Calu3 (cell line): ENCODE results near the gene TNFAIP8. TPM values are rescaled to one million over a fixed set of nuclear protein-coding genes. Genes with fewer than 3 reads are reported as not detected.
A peak's percentile ranks its signal among the peaks of the same experiment; 100 is the strongest.

Experiments used
- BruUV-seq: library from RNA; stranded (reverse); fragments of 400-500 nt; replicated peaks from 2 replicates; lab custom pipeline; 2021; lab: Mats Ljungman, UMichigan
- CTCF ChIA-PET: fragments of 300-600 bp; sonication (Branson Sonifier 250); formaldehyde crosslinking; loops from one replicate; lab custom pipeline; 2022; ENCODE audit warnings: antibody characterized with exemption; lab: Charles Lee
- DNase-seq: peaks from one replicate; pipeline ENCODE4 v3.0.0; 2022
- H3K27ac Mint-ChIP-seq: one replicate; pipeline ENCODE4 v1.8.0; 2022; ENCODE audit warnings: mixed read lengths; ENCODE audit not compliant: unreplicated experiment
- H3K27me3 Mint-ChIP-seq: one replicate; pipeline ENCODE4 v1.8.0; 2022; ENCODE audit warnings: mixed read lengths; ENCODE audit not compliant: unreplicated experiment
- H3K36me3 Mint-ChIP-seq: one replicate; pipeline ENCODE4 v1.8.0; 2022; ENCODE audit warnings: mild to moderate bottlenecking, moderate library complexity, mixed read lengths; ENCODE audit not compliant: insufficient read depth, unreplicated experiment
- H3K4me1 Mint-ChIP-seq: one replicate; pipeline ENCODE4 v1.8.0; 2022; ENCODE audit warnings: mild to moderate bottlenecking, low read depth, mixed read lengths; ENCODE audit not compliant: unreplicated experiment
- H3K4me3 Mint-ChIP-seq: one replicate; pipeline ENCODE4 v1.8.0; 2022; ENCODE audit warnings: mild to moderate bottlenecking, low read depth, moderate library complexity, mixed read lengths; ENCODE audit not compliant: unreplicated experiment
- H3K9me3 Mint-ChIP-seq: one replicate; pipeline ENCODE4 v1.8.0; 2022; ENCODE audit warnings: low read depth, mixed read lengths; ENCODE audit not compliant: unreplicated experiment
- CTCF ChIP-seq: fragments of 200-600 bp; IDR thresholded peaks from one replicate; pipeline ENCODE4 v1.8.0; 2022; ENCODE audit warnings: antibody characterized with exemption; ENCODE audit not compliant: unreplicated experiment
- intact Hi-C: fragments of 100-400 bp; cut with micrococcal nuclease; formaldehyde crosslinking; loops from one replicate; pipeline ENCODE4 v1.10.0; 2022; ENCODE audit not compliant: unreplicated experiment
- total RNA-seq: library from RNA; stranded (reverse); gene quantifications from 2 replicates; pipeline ENCODE4 v1.2.3, GENCODE V29; 2022

The TNFAIP8 gene
- total RNA-seq, 1 experiment from 2014 or later: 30.6 TPM

- BruUV-seq: no TSS peak
- peaks cover 5% of the 10 kb centered on the region for H3K36me3 Mint-ChIP-seq
- peaks cover 73% of the 10 kb centered on the region for H3K4me1 Mint-ChIP-seq
- no peak for DNase-seq
- no peak overlapping the region for H3K4me3 Mint-ChIP-seq
- intact Hi-C loops: no loop called here
- CTCF ChIA-PET: no interaction called here
- peaks cover 2% of the 10 kb centered on the region for H3K9me3 Mint-ChIP-seq
- TF ChIP-seq CTCF: no peak
- no peak overlapping the region for H3K27ac Mint-ChIP-seq
- no peaks in the 10 kb centered on the region for H3K27me3 Mint-ChIP-seq
Observed at GRCh38 chr5:119363936-119364335, 8.1 kb downstream of the TNFAIP8 start.

GRCh38 chr5:119365847-119366539 is 10.2 kb downstream of the TNFAIP8 start:
- Mint-ChIP-seq H3K27ac (no peak overlapping the region), H3K9me3 (peaks cover 2% of the 10 kb centered on the region), H3K36me3 (peaks cover 5% of the 10 kb centered on the region), H3K4me3 (no peak overlapping the region), H3K27me3 (no peaks in the 10 kb centered on the region), H3K4me1 (peaks cover 53% of the 10 kb centered on the region)
- DNase-seq: no peak
- no peak for TF ChIP-seq CTCF
- CTCF ChIA-PET: interaction anchor here (0.6 to 1.1 kb wide), 2 partner anchors 20 to 795 kb away, joined by 3 to 8 read pairs; no protein-coding TSS in a partner anchor
- no TSS peak for BruUV-seq
- intact Hi-C loops: no loop called here

- peaks cover 5% of the 10 kb centered on the region for H3K36me3 Mint-ChIP-seq
- no peak overlapping the region for H3K4me3 Mint-ChIP-seq
- H3K27me3 Mint-ChIP-seq: no peaks in the 10 kb centered on the region
- no TSS peak for BruUV-seq
- TF ChIP-seq CTCF: no peak
- intact Hi-C loops: no loop called here
- CTCF ChIA-PET: interaction anchor here (0.6 to 1.1 kb wide), 2 partner anchors 20 to 796 kb away, joined by 3 to 8 read pairs; no protein-coding TSS in a partner anchor
- no peak for DNase-seq
- H3K9me3 Mint-ChIP-seq: peaks cover 2% of the 10 kb centered on the region
- peaks cover 47% of the 10 kb centered on the region for H3K4me1 Mint-ChIP-seq
- H3K27ac Mint-ChIP-seq: no peak overlapping the region
Observed at GRCh38 chr5:119366540-119366881, 10.7 kb downstream of the TNFAIP8 start.

- DNase-seq: no peak
- no TSS peak for BruUV-seq
- Mint-ChIP-seq H3K4me1 (peaks cover 39% of the 10 kb centered on the region), H3K36me3 (peaks cover 5% of the 10 kb centered on the region), H3K4me3 (no peak overlapping the region), H3K27ac (peak overlapping the region; percentile 37), H3K9me3 (peaks cover 2% of the 10 kb centered on the region), H3K27me3 (no peaks in the 10 kb centered on the region)
- intact Hi-C loops: no loop called here
- TF ChIP-seq CTCF: no peak
- CTCF ChIA-PET: interaction anchor here (1.0 kb wide), 1 partner anchor 11 kb away, joined by 7 read pairs; no protein-coding TSS in a partner anchor
Observed at GRCh38 chr5:119367502-119368237, 11.9 kb downstream of the TNFAIP8 start.
